Measurements from ENCODE around the gene PHC2. TPM values are rescaled to one million over a fixed set of nuclear protein-coding genes. Genes with fewer than 3 reads are reported as not detected.

PHC2 gene
- total and polyA plus RNA-seq, 2 of the 13 experiments (the other 11 are each of a cell fraction or from before 2014, with no cell fraction given) = 52.5 to 84.9 TPM

GRCh38 chr1:33472269-33472980 lies 41.5 kb upstream of the PHC2 start, which contains the start of gene ZSCAN20 (continued):
- no peak for TF ChIP-seq ZFP41 (CRISPR knock-in tag; IDR thresholded peaks at IDR 0.05; ENCODE audit: borderline replicate concordance)
- TF ChIP-seq HOXA7 (CRISPR knock-in tag; IDR thresholded peaks at IDR 0.05) = no peak
- TF ChIP-seq FOXA1 (IDR thresholded peaks at IDR 0.05) = no peak
- TF ChIP-seq FOXA1 (CRISPR knock-in tag; IDR thresholded peaks at IDR 0.05) = no peak
- TF ChIP-seq RNF2 (conservative IDR thresholded peaks at IDR 0.05; ENCODE audit: low read depth) = no peak
- TF ChIP-seq CHD2 (IDR thresholded peaks at IDR 0.05; ENCODE audit: low read depth, low read length) = no peak
- TF ChIP-seq ZNF44 (CRISPR knock-in tag; IDR thresholded peaks at IDR 0.05) = no peak
- no peak for TF ChIP-seq ZNF629 (CRISPR knock-in tag; conservative IDR thresholded peaks at IDR 0.05)
- TF ChIP-seq ZNF260 (CRISPR knock-in tag; IDR thresholded peaks at IDR 0.05; ENCODE audit: borderline replicate concordance, low read depth) = no peak
- TF ChIP-seq TRIM24 (CRISPR knock-in tag; IDR thresholded peaks at IDR 0.05) = no peak
- TF ChIP-seq NFYB (CRISPR knock-in tag; IDR thresholded peaks at IDR 0.05) = peak; percentile 98
- 0 out of 2 replicates have a peak, but pooled peaks have one; percentile 11 for TF ChIP-seq ZBTB26 (CRISPR knock-in tag; IDR thresholded peaks at IDR 0.05; ENCODE audit: borderline replicate concordance)
- peak; percentile 29; the same call in 1 of the 2 replicates for TF ChIP-seq ETV5 (CRISPR knock-in tag; IDR thresholded peaks at IDR 0.05; ENCODE audit: borderline replicate concordance)
- no peak for TF ChIP-seq ZNF414 (CRISPR knock-in tag; IDR thresholded peaks at IDR 0.05)
- peak; percentile 77 for TF ChIP-seq GMEB1 (CRISPR knock-in tag; IDR thresholded peaks at IDR 0.05; ENCODE audit: borderline replicate concordance)
- no peak for TF ChIP-seq NR0B2 (CRISPR knock-in tag; IDR thresholded peaks at IDR 0.05)
- peak; percentile 67; the same call in 1 of the 2 replicates for TF ChIP-seq POGZ (CRISPR knock-in tag; IDR thresholded peaks at IDR 0.05)
- peak; percentile 34; the same call in 1 of the 2 replicates for TF ChIP-seq ERF (CRISPR knock-in tag; IDR thresholded peaks at IDR 0.05)
- no peak for TF ChIP-seq SKIL (CRISPR knock-in tag; IDR thresholded peaks at IDR 0.05; ENCODE audit: borderline replicate concordance)
- TF ChIP-seq ZBTB8A (CRISPR knock-in tag; IDR thresholded peaks at IDR 0.05; ENCODE audit: borderline replicate concordance, low read depth) = no peak
- no peak for TF ChIP-seq ZNF652 (CRISPR knock-in tag; IDR thresholded peaks at IDR 0.05; ENCODE audit: borderline replicate concordance, low read depth)
- no peak for TF ChIP-seq EP300 (IDR thresholded peaks at IDR 0.05; ENCODE audit: low read depth in 2 of 2, low read length in 2 of 2)
- no peak for TF ChIP-seq EP300 (CRISPR knock-in tag; IDR thresholded peaks at IDR 0.05; ENCODE audit: borderline replicate concordance)
- no peak for TF ChIP-seq ZNF235 (CRISPR knock-in tag; IDR thresholded peaks at IDR 0.05; ENCODE audit: borderline replicate concordance)
- no peak for TF ChIP-seq AGO2 (optimal IDR thresholded peaks at IDR 0.05; ENCODE audit: low read depth, low read length)

Measured in HepG2 (cell line).